H1 (cell line): ENCODE results near the gene C2orf66.

ENCODE experiments used
- CBX5 ChIP-seq: fragments of 300-800, 300-1000 bp; sonication (generic); IDR thresholded peaks from 2 replicates; pipeline ENCODE4 v1.7.1; 2016; ENCODE audit warnings: antibody characterized with exemption, low read length, low read depth
- EP300 ChIP-seq, 2 experiments: IDR thresholded peaks; 1 replicate in 1 of 2; 2 replicates in 1 of 2; pipeline ENCODE4 v1.6.1; 2011 to 2012; ENCODE audit warnings: low read depth in 2 of 2, low read length in 2 of 2, mild to moderate bottlenecking in 2 of 2, borderline replicate concordance in 1 of 2, inconsistent platforms in 1 of 2, moderate library complexity in 1 of 2
- POU5F1 ChIP-seq: IDR thresholded peaks from 2 replicates; pipeline ENCODE4 v1.6.1; 2011; ENCODE audit warnings: low read depth, mild to moderate bottlenecking, low read length, moderate library complexity

DNA sequence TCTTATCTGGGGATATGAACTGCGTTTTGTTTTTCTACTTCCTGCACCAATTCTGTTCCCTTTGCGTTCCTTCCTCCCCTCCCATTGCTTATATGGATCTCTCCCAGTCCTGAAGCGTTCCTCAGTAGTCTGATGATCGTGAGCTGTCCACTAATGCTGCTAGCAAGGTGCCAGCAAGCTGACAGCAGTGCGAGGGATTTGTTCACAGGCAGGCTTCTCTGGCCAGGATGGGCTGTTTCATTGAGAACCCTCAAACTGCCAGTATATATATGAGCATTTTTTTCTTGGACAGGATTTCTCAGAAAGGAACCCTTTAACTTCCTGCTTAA is 49.8 kb downstream of the C2orf66 start:
- TF ChIP-seq EP300 (IDR thresholded peaks at IDR 0.05; ENCODE audit: borderline replicate concordance in 1 of 2, low read depth in 2 of 2, low read length in 2 of 2) (no peak), POU5F1 (no peak), CBX5 (no peak)
